Chondrocyte (in vitro differentiated cells): Measurements from ENCODE around the gene EPAS1. TPM values are rescaled to one million over a fixed set of nuclear protein-coding genes. Genes with fewer than 3 reads are reported as not detected.
A peak's percentile ranks its signal among the peaks of the same experiment; 100 is the strongest.

Experiments
- DNase-seq: peaks from one replicate; pipeline ENCODE4 v3.0.0; 2021; ENCODE audit warnings: mixed read lengths, low spot score
- H3K27ac Mint-ChIP-seq: one replicate; pipeline ENCODE4 v1.8.0; 2021; ENCODE audit warnings: mild to moderate bottlenecking, moderate library complexity, mixed read lengths; ENCODE audit not compliant: unreplicated experiment
- H3K27me3 Mint-ChIP-seq: 2 replicates; pipeline ENCODE4 v1.8.0; 2021; ENCODE audit warnings: low read depth, mixed read lengths
- H3K36me3 Mint-ChIP-seq: 2 replicates; pipeline ENCODE4 v1.8.0; 2021; ENCODE audit warnings: low read depth, mixed read lengths
- H3K4me1 Mint-ChIP-seq: 2 replicates; pipeline ENCODE4 v1.8.0; 2021; ENCODE audit warnings: low read depth, mild to moderate bottlenecking, mixed read lengths
- H3K4me3 Mint-ChIP-seq: one replicate; pipeline ENCODE4 v1.8.0; 2021; ENCODE audit warnings: mild to moderate bottlenecking, moderate library complexity, mixed read lengths; ENCODE audit not compliant: unreplicated experiment
- H3K9me3 Mint-ChIP-seq: 2 replicates; pipeline ENCODE4 v1.8.0; 2021; ENCODE audit warnings: low read depth, mixed read lengths
- total RNA-seq: library from RNA; stranded (reverse); gene quantifications from 3 replicates; pipeline ENCODE4 v1.2.1, GENCODE V29; 2021
- TF ChIP-seq, protein P1 (sequence below): fragments of 200-600 bp; sonication (generic); IDR thresholded peaks from 2 replicates; pipeline ENCODE4 v1.5.0; 2021; ENCODE audit warnings: antibody characterized with exemption, mild to moderate bottlenecking, moderate library complexity

EPAS1 gene
- total RNA-seq, 1 donor from 2014 or later: 122 TPM

DNA sequence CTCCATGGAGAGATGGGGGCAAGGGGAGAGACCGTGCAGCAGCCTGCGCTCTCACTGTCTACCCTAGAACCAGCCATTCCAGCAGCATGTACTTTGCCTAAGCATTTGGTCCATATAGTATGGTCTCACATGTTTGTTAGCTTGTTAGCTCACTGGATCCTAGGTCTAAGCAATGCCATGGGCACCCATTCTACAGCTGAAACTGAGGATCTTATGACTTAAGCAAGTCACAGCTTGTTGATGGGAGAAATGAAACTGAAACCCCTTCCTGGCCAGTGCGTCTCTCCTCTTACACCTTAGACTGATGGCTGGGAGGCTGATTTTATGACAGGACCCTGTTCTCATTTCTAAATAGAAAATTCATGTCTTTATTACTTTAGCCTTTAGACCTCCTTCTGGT, 90.1 kb downstream of the EPAS1 start:
- TF ChIP-seq, protein P1, sequence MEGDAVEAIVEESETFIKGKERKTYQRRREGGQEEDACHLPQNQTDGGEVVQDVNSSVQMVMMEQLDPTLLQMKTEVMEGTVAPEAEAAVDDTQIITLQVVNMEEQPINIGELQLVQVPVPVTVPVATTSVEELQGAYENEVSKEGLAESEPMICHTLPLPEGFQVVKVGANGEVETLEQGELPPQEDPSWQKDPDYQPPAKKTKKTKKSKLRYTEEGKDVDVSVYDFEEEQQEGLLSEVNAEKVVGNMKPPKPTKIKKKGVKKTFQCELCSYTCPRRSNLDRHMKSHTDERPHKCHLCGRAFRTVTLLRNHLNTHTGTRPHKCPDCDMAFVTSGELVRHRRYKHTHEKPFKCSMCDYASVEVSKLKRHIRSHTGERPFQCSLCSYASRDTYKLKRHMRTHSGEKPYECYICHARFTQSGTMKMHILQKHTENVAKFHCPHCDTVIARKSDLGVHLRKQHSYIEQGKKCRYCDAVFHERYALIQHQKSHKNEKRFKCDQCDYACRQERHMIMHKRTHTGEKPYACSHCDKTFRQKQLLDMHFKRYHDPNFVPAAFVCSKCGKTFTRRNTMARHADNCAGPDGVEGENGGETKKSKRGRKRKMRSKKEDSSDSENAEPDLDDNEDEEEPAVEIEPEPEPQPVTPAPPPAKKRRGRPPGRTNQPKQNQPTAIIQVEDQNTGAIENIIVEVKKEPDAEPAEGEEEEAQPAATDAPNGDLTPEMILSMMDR: no peak
- no peaks in the 10 kb centered on the region for H3K9me3 Mint-ChIP-seq
- no peaks in the 10 kb centered on the region for H3K4me1 Mint-ChIP-seq
- H3K27me3 Mint-ChIP-seq: no peaks in the 10 kb centered on the region
- peaks cover 29% of the 10 kb centered on the region for H3K36me3 Mint-ChIP-seq
- no peak overlapping the region for H3K27ac Mint-ChIP-seq
- no peak overlapping the region for H3K4me3 Mint-ChIP-seq
- DNase-seq: no peak

GRCh38 chr2:46387886-46388515, 90.8 kb downstream of the EPAS1 start:
- no peaks in the 10 kb centered on the region for H3K27me3 Mint-ChIP-seq
- no peak overlapping the region for H3K27ac Mint-ChIP-seq
- DNase-seq: no peak
- no peak overlapping the region for H3K4me3 Mint-ChIP-seq
- H3K36me3 Mint-ChIP-seq: peaks cover 22% of the 10 kb centered on the region
- TF ChIP-seq, protein P1: no peak
- H3K4me1 Mint-ChIP-seq: no peaks in the 10 kb centered on the region
- no peaks in the 10 kb centered on the region for H3K9me3 Mint-ChIP-seq

DNA sequence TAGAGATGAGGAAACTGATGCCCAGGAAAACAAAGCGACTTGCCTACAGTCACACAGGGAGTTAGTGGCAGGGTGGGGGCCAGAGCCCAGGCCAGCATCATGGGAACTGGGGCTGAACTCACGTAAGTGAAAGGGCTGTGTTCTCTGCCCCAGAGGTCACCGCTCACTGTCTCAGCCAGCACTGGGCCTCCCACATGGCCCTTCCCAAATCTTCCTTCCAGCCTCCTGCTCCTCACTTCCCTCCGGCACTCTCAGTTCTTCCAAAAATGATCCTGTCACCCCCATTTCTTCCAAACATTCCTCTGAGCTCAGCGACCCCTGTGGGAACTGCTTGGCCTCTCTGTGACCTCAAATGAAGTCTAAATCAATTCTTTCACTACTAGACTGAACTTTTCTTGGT, 91.7 kb downstream of the EPAS1 start:
- no peaks in the 10 kb centered on the region for H3K4me1 Mint-ChIP-seq
- DNase-seq: no peak

GRCh38 chr2:46389417-46389916, 92.3 kb downstream of the EPAS1 start:
- Mint-ChIP-seq H3K36me3 (peaks cover 14% of the 10 kb centered on the region), H3K9me3 (no peaks in the 10 kb centered on the region), H3K27me3 (no peaks in the 10 kb centered on the region), H3K4me3 (no peak overlapping the region), H3K27ac (no peak overlapping the region), H3K4me1 (no peaks in the 10 kb centered on the region)
- TF ChIP-seq, protein P1: no peak
- no peak for DNase-seq

More for the DNA sequence above, 91.7 kb downstream of the EPAS1 start:
- peaks cover 16% of the 10 kb centered on the region for H3K36me3 Mint-ChIP-seq
- H3K27me3 Mint-ChIP-seq: no peaks in the 10 kb centered on the region
- no peaks in the 10 kb centered on the region for H3K9me3 Mint-ChIP-seq
- peak overlapping the region; percentile 38 for H3K27ac Mint-ChIP-seq
- H3K4me3 Mint-ChIP-seq: no peak overlapping the region
- TF ChIP-seq, protein P1: no peak

DNA sequence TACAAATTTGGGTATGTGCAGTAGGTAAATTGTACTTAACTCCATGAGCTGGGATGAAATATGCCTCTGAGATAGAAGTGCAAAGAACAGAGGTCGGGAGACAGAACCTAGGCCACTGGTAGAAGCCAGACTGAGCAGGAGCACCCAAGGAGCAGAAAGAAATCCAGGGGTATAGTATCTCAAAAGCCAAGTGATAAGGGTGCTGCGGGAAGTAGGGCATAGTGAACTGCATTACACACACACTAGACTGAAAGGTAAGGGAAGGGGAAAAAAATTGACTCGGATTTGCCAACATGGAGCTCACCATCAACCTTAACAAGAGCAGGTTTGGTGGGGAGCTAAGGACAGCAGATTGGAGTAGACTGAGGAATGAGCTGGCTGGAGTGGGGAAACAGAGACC, 92.8 kb downstream of the EPAS1 start:
- Mint-ChIP-seq H3K27me3 (no peaks in the 10 kb centered on the region), H3K36me3 (peaks cover 9% of the 10 kb centered on the region), H3K9me3 (no peaks in the 10 kb centered on the region), H3K4me1 (no peaks in the 10 kb centered on the region), H3K27ac (peak overlapping the region; percentile 72), H3K4me3 (no peak overlapping the region)
- no peak for DNase-seq
- TF ChIP-seq, protein P1: no peak
